Neuron (in vitro differentiated cells): Measurements from ENCODE around the gene ANXA8.
"Not testable (repeated sequence)": the region's sequence is repeated elsewhere in the genome, so short reads cannot be mapped to it uniquely, and the experiment has no call there.

ENCODE experiments used
- H2AFZ ChIP-seq: one replicate; pipeline ENCODE4 v1.6.1; 2013; ENCODE audit warnings: low read depth, mild to moderate bottlenecking, inconsistent platforms, low read length, moderate library complexity
- H3K27me3 ChIP-seq: one replicate; pipeline ENCODE4 v1.6.1; 2013; ENCODE audit warnings: low read length; ENCODE audit not compliant: insufficient read depth
- H3K36me3 ChIP-seq: one replicate; pipeline ENCODE4 v1.6.1; 2013; ENCODE audit warnings: low read length; ENCODE audit not compliant: insufficient read depth
- H3K4me1 ChIP-seq: one replicate; pipeline ENCODE4 v1.6.1; 2013; ENCODE audit warnings: low read length; ENCODE audit not compliant: insufficient read depth
- H3K4me3 ChIP-seq: 2 replicates; pipeline ENCODE4 v1.5.1; 2013; ENCODE audit warnings: mild to moderate bottlenecking, low read length, moderate library complexity
- H3K9me3 ChIP-seq: one replicate; pipeline ENCODE4 v1.6.1; 2013; ENCODE audit warnings: low read length

Gene ANXA8

DNA sequence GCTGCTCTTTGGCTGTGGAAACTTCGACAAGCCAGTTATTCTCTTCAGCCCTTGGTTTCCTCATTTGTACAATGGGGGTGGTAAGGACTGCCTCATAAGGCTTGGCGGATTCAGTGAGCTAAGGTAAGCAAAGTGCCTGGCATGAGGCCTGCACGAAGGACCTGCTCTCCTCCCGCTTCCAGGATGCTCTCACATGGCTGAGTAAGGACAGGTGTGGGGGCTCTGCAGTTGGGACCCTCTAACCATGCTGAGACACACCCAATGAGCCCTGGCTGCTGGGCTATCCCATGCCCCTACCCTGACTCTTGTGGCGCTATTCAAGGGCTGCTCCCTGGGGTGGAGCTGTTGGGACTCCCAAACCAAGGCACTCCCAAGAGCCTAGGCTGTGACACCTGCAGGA lies 8.8 kb downstream of the ANXA8 start:
- H3K27me3 ChIP-seq, H3K4me3 ChIP-seq, H3K9me3 ChIP-seq, H3K36me3 ChIP-seq, H2AFZ ChIP-seq, H3K4me1 ChIP-seq: not testable (repeated sequence)

DNA sequence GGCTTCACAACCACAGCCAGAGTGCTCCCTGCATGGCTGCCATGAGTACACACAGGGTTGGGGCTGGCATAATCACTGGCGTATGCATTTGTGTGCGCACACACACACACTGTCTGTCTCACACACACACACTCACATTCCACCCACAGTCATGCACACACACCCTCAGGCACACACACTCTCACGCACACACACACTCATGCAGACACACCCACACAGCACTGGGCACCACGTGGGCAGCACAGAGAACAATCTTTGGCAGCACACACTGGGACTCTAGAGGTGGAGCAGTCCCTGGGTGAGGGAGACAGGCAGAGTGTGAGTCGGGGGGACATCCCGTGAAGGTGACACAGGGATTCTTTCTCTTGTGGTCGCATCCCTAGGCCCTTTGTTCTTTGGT lies 10.4 kb downstream of the ANXA8 start:
- not testable (repeated sequence) for H3K9me3 ChIP-seq, H3K36me3 ChIP-seq, H3K4me1 ChIP-seq, H3K27me3 ChIP-seq, H2AFZ ChIP-seq, H3K4me3 ChIP-seq

DNA sequence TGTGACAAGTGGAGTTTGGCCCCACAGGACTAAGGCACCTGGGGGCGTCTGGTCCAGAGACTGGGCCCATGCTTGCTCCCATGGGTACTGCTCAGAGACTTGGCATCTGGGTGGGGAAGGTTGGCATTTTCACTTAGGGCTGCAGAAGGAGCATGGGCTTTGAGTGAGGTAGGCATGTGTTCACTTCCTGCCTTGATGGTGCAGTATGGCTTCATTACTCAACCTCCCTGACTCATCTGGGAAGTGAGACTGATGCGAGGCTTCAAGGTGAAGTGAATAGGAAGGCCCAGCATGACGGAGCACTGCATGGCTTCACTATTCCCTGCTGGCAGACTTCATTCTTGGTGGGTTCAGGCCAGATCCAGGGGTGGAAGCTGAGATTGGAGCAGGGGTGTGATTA lies 11.3 kb downstream of the ANXA8 start:
- H2AFZ ChIP-seq, H3K4me1 ChIP-seq, H3K4me3 ChIP-seq, H3K27me3 ChIP-seq, H3K36me3 ChIP-seq, H3K9me3 ChIP-seq: not testable (repeated sequence)

DNA sequence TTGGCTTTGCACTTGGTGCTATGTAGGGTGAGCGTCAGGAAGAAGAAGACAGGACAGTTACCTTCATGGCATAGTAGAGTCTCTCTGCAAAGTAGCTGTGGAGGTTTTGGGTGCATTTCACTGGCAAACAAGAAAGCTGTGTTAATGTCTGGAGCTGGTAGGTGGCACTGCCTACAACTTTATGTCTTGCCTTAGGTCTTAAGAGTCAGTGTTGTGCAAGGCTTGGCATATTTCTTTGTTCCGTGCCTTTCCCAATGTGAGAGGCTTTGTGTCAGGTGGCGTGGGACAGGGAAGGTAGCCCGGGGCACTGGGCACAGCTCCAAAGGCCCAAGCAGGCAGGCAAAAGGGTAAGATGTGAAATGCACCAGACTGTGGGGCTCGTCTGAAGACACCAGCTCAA lies 11.8 kb downstream of the ANXA8 start:
- H3K9me3 ChIP-seq, H3K4me1 ChIP-seq, H2AFZ ChIP-seq, H3K4me3 ChIP-seq, H3K36me3 ChIP-seq, H3K27me3 ChIP-seq: not testable (repeated sequence)

DNA sequence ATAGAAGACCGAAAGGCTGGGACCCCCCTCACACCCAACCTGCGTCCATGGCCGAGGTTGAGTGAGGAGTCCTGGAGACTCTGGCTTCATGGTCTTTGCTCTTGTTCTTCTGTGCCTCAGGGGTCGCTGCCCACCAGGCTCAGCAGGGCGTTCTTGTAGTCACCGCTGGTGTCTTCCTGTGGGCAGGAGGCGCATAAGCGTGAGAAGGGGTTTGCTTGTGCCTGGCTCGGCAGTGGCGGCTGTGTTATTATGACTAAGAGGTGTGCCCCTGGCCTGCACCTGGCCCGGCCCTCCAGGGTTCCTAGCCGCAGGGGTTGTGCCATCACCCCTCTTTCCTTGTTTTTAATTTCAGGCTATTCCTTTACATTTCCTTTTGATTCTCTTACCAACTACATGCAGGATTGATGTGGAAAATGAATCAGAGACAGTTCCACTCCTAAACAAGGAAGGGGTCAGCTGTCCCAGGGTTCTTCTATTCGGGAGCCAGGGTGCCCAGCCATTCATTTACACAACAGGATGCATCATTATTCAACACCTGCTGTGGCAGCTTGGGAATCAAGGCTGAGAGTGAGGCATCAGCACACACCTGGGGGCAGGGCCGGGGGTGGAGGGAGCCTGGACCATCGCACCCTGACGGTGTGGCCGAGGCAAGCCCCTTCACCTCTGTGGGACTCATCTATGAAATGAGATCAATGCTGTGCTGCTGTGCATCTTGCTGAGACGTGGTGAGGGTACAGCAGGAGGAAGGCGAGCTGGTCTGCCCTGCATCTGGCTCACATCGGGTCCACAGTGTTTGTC lies 15.0 kb downstream of the ANXA8 start:
- H3K9me3 ChIP-seq, H3K4me1 ChIP-seq, H3K27me3 ChIP-seq, H3K4me3 ChIP-seq, H3K36me3 ChIP-seq, H2AFZ ChIP-seq: not testable (repeated sequence)

DNA sequence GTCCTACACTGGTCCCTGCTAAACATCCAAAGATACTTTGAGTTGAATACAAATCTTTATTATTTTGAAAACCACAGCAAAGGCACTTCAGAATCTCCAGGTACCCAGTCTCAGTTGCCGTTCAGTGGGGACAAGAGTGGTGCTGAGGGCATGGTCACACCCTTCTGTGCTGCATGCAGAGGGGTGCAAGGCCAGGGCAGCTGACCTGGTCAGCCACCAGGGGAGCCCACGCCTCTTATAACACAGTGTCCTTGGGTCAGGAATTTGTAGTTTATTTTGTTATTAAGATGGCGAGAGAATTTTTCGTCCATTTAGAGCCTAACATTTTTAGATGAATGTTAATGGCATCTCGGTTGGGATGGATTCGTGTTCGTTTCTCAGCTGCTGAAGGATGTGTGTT lies 16.0 kb downstream of the ANXA8 start:
- H3K36me3 ChIP-seq, H3K9me3 ChIP-seq, H3K4me3 ChIP-seq, H3K27me3 ChIP-seq, H2AFZ ChIP-seq, H3K4me1 ChIP-seq: not testable (repeated sequence)

DNA sequence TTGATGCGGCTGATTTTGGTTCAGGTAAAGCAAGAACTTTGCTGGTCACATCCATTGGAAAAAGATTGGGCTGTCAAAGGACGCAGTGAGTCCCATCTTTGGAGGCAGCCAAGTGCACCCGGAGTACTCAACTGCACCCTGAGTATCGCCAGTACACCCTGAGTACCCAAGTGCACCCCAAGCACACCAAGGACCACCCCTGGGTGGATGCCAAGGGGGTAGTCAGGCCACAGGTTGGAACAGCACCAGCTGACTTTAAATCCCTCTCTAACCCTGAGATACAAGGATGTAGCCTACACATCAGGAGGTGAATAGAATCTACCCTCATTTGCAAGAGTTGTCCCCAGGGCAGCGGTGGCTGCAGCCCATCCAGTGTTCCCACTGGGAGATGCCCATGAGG lies 16.5 kb downstream of the ANXA8 start:
- not testable (repeated sequence) for H2AFZ ChIP-seq, H3K27me3 ChIP-seq, H3K36me3 ChIP-seq, H3K9me3 ChIP-seq, H3K4me3 ChIP-seq, H3K4me1 ChIP-seq

DNA sequence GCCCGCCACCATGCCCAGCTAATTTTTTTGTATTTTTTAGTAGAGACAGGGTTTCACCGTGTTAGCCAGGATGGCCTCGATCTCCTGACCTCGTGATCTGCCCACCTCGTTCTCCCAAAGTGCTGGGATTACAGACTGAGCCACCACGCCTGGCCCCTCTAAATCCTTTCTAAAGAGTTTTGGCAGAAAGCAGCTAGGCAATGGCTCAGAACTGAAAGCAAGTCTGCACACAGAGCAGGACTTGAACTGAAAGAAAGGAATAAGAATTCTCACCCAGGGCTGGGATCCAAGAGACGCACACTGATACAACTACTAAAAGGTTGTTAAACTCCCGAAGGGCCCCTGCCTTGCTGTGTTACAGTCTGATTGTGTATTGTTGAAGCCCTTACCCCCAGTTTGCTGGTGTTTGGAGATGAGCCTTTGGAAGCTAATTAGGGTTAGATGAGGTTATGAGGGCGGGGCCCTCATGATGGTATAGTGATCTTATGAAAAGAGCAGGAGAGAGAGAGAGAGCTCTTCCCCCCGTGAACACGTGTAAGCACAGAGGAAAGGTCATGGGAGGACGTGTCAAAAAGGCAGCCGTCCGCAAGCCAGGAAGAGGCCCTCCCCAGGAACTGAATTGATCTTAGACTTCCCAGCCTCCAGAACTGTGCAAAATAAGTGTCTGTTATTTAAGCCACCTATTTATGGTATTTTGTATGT lies 18.5 kb downstream of the ANXA8 start:
- H3K36me3 ChIP-seq, H3K9me3 ChIP-seq, H2AFZ ChIP-seq, H3K4me3 ChIP-seq, H3K27me3 ChIP-seq, H3K4me1 ChIP-seq: not testable (repeated sequence)

DNA sequence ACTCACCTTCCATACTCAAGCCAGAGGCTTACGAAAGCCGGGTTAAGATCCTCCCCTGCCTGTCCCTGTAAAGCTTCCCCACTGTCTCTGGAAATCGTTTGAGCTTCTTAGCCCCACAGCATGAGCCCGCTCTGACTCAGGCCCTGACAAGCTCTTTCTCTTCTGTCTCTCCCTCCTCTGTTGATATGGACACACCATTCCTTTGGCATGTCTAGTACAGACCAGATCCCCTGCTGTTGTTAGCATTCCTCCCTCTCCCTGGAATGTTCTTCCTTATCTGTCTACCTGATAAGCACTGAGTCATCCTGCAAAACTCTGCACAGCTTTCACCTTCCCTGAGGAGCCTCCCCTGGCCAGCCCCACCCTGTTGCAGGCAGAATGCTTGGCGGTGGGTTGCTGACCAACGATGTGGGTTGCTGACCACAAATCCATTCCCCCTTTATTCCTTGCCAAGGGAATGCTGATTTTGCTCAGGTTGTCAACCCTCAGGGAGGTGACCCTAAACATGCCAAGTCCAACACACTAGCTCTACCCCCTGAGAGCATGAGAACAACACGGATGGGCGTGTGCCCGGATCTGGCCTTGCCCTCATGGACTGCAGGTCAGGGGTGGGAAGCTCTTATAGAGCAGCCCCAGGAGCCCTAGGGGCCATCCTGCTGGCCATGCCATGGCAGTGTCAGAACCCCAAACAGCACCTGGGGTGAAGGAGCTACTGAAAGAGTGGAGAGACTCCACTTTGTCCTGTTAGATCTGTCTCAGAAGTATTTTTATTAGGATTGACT lies 21.1 kb downstream of the ANXA8 start:
- not testable (repeated sequence) for H3K4me3 ChIP-seq, H3K36me3 ChIP-seq, H3K9me3 ChIP-seq, H3K27me3 ChIP-seq, H3K4me1 ChIP-seq, H2AFZ ChIP-seq

DNA sequence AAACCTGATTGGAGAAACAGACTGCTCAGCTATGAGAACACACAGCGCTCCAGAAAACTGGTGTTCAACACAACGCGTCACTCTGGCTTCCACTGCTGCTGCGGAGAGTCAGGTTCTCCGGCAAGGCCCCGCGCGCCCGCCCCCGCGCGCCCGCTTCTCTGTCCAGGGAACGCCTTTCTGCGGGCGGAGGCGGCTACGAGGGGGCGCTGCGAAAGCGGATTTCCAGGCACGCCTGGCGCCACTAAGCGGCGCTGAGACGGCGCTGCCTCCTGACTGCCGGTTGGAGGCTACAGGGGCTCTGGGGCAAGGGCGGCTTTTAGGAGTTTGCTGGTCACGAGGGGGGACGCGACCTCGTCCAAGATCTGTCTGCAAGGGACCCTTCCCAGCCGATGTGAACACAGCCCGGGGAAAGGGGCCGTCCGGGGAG lies 22.6 kb downstream of the ANXA8 start:
- not testable (repeated sequence) for H3K9me3 ChIP-seq, H3K4me1 ChIP-seq, H3K27me3 ChIP-seq, H3K36me3 ChIP-seq, H2AFZ ChIP-seq, H3K4me3 ChIP-seq

DNA sequence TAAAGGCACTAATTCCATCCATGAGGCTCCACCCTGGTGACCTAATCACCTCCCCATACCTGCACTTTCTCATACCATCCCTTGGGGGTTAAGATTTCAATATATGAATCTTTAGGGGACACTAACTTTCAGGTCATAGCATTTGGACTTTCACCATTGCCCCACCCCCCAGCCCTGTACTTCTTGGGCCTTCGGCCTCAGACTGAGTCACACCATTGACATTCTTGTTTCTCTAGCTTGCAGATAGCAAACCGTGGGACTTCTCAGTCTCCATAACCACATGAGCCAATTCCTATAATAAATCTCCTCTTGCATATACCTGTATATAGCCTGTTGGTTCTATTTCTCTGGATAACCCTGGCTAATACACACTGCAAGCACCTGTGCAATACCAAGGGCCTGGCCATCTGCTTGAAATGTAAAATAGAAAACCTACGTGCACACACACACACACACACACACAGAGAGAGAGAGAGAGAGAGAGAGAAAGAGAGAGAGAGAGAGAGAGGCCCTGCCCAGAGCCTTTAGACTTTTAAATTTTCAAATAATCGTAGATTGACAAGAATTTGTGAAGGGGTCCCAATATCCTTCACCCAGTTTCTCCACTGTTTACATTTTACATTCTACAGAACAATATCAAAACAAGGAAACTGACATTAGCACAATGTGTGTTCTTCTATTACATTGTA lies 25.3 kb downstream of the ANXA8 start:
- H3K4me3 ChIP-seq: no peak overlapping the region

DNA sequence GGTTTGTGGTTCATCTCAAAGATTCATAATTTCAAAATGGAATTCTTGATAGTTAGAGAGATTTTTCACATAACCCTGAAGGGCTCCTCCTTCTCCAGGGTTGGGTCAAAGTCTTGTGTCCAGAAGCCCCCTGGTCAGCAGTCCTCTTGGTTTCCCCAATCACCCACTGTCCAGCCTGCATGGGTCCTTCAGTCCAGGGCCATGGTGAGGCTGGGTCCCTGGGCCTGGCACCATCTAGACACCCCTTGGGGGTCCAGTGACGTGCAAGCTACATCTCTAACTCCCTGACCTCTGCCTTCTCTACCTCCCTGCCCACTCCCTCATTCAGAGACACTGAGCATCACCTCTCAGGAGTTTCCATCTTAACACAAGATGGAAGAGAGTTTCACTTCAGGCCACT lies 26.1 kb downstream of the ANXA8 start:
- peaks cover 12% of the 10 kb centered on the region for H3K27me3 ChIP-seq
- no peaks in the 10 kb centered on the region for H3K36me3 ChIP-seq

More for the DNA sequence above, 25.3 kb downstream of the ANXA8 start:
- Histone ChIP-seq H2AFZ (no peak overlapping the region), H3K36me3 (no peaks in the 10 kb centered on the region), H3K4me1 (peaks cover 2% of the 10 kb centered on the region), H3K9me3 (no peaks in the 10 kb centered on the region), H3K27me3 (peaks cover 6% of the 10 kb centered on the region)

DNA sequence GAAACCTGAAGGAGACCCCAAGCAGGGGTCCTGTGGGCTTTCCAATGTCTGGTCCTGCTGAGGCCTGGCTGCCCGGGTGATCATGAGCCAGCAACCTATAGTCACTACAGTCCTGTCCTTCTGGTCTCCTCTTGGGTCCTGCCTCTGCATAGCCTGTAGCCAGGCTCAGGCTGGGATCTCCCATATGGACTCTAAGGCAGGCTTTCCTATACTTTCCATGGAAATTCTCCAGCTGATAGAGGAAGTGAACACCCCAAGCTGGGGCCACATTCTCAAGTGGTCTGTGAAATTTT lies 26.4 kb downstream of the ANXA8 start:
- Histone ChIP-seq H3K4me3 (no peak overlapping the region), H3K27me3 (peaks cover 16% of the 10 kb centered on the region), H3K36me3 (no peaks in the 10 kb centered on the region), H3K9me3 (no peaks in the 10 kb centered on the region), H3K4me1 (peaks cover 2% of the 10 kb centered on the region), H2AFZ (no peak overlapping the region)

More for the DNA sequence above, 26.1 kb downstream of the ANXA8 start:
- no peaks in the 10 kb centered on the region for H3K9me3 ChIP-seq
- no peak overlapping the region for H2AFZ ChIP-seq
- H3K4me3 ChIP-seq: no peak overlapping the region
- peaks cover 2% of the 10 kb centered on the region for H3K4me1 ChIP-seq
